H1 (cell line): ENCODE data around the gene FICD. TPM values are rescaled to one million over a fixed set of nuclear protein-coding genes. Genes with fewer than 3 reads are reported as not detected.

ENCODE experiments used
- CTCF ChIA-PET: fragments of 300-600 bp; sonication (Branson Sonifier 250); formaldehyde crosslinking; loops from one replicate; lab custom pipeline; 2021; ENCODE audit not compliant: partially characterized antibody; lab: Charles Lee
- POLR2A ChIA-PET: fragments of 300-600 bp; sonication (Branson Sonifier 250); formaldehyde crosslinking; loops from one replicate; lab custom pipeline; 2021; ENCODE audit warnings: inconsistent platforms; ENCODE audit not compliant: partially characterized antibody; lab: Charles Lee
- DNase-seq, 2 experiments: peaks; one replicate each; pipeline versions ENCODE4 v3.0.0 to v3.0.0-alpha.2; 2010 to 2022; ENCODE audit warnings: low spot score in 2 of 2, low read depth in 1 of 2, mixed read lengths in 1 of 2
- FAIRE-seq: peaks from 2 replicates; lab custom pipeline; 2011; peaks lifted over from hg19 to GRCh38; lab: Jason Lieb, UNC
- H2AFZ ChIP-seq: 2 replicates; pipeline ENCODE4 v1.8.1; 2012; ENCODE audit warnings: low read length, inconsistent platforms
- H2AK5ac ChIP-seq: 2 replicates; pipeline ENCODE4 v1.6.1; 2013; ENCODE audit warnings: low read depth, low read length
- H2BK120ac ChIP-seq: replicated peaks from 2 replicates; pipeline ENCODE3; 2013; ENCODE audit warnings: low read depth, low read length, inconsistent platforms
- H2BK12ac ChIP-seq: 2 replicates; pipeline ENCODE4 v1.6.1; 2013; ENCODE audit warnings: low read depth, low read length
- H2BK15ac ChIP-seq: 2 replicates; pipeline ENCODE4 v1.6.1; 2013; ENCODE audit warnings: low read length
- H2BK20ac ChIP-seq: 2 replicates; pipeline ENCODE4 v1.6.1; 2013; ENCODE audit warnings: low read length
- H2BK5ac ChIP-seq: 2 replicates; pipeline ENCODE4 v1.6.1; 2013; ENCODE audit warnings: low read depth, low read length
- H3K14ac ChIP-seq: 2 replicates; pipeline ENCODE4 v1.6.1; 2013; ENCODE audit warnings: inconsistent platforms; ENCODE audit not compliant: insufficient read length
- H3K18ac ChIP-seq: 2 replicates; pipeline ENCODE4 v1.6.1; 2013; ENCODE audit warnings: low read length; ENCODE audit errors: extremely low read depth
- H3K23ac ChIP-seq: 2 replicates; pipeline ENCODE4 v1.6.1; 2013; ENCODE audit warnings: inconsistent platforms; ENCODE audit not compliant: insufficient read length
- H3K23me2 ChIP-seq: 2 replicates; pipeline ENCODE4 v1.6.1; 2013; ENCODE audit warnings: low read depth, low read length
- H3K27ac ChIP-seq: 2 replicates; pipeline ENCODE4 v1.6.1; 2011; ENCODE audit warnings: low read depth, low read length, inconsistent platforms
- H3K27me3 ChIP-seq, 4 experiments: replicated peaks in 1 of 4; 1 replicate in 1 of 4; 2 replicates in 3 of 4; pipeline versions ENCODE4 v1.6.1 to v1.8.1; 2011 to 2013; ENCODE audit warnings: low read length in 3 of 4, mild to moderate bottlenecking in 3 of 4, inconsistent platforms in 2 of 4, mixed read lengths in 2 of 4, moderate library complexity in 1 of 4; ENCODE audit not compliant: control insufficient read depth in 3 of 4, insufficient read depth in 3 of 4; ENCODE audit errors: extremely low read depth in 1 of 4
- H3K36me3 ChIP-seq, 4 experiments: 2 replicates each; pipeline versions ENCODE4 v1.6.1 to v1.8.1; 2011 to 2013; ENCODE audit warnings: mild to moderate bottlenecking in 4 of 4, low read length in 3 of 4, moderate library complexity in 2 of 4, control low read depth in 1 of 4, inconsistent platforms in 1 of 4; ENCODE audit not compliant: insufficient read depth in 4 of 4, control insufficient read depth in 2 of 4
- H3K4ac ChIP-seq: replicated peaks from 2 replicates; pipeline ENCODE3; 2013; ENCODE audit warnings: low read length, low read depth, mixed read lengths, inconsistent platforms; ENCODE audit not compliant: insufficient read length
- H3K4me1 ChIP-seq, 4 experiments: replicated peaks in 1 of 4; 1 replicate in 1 of 4; 2 replicates in 3 of 4; pipeline versions ENCODE4 v1.6.1 to v1.8.1; 2011 to 2013; ENCODE audit warnings: low read length in 3 of 4, inconsistent platforms in 2 of 4, mixed read lengths in 1 of 4; ENCODE audit not compliant: insufficient read depth in 4 of 4, control insufficient read depth in 3 of 4
- H3K4me2 ChIP-seq, 2 experiments: 2 replicates each; pipeline versions ENCODE4 v1.6.1 to v1.8.1; 2011 to 2013; ENCODE audit warnings: low read depth in 2 of 2, low read length in 2 of 2, control low read depth in 1 of 2, inconsistent platforms in 1 of 2, mild to moderate bottlenecking in 1 of 2; ENCODE audit not compliant: insufficient read depth in 1 of 2
- H3K4me3 ChIP-seq, 4 experiments: fragments of 200-600, 300-600 bp in 1 of 4; sonication (generic), shearing (Covaris generic), sonication (Bioruptor Twin) in 1 of 4; 2 replicates each; pipeline versions ENCODE4 v1.5.1 to v1.8.1; 2011 to 2016; ENCODE audit warnings: low read length in 4 of 4, low read depth in 3 of 4, control low read depth in 2 of 4, inconsistent platforms in 2 of 4, mild to moderate bottlenecking in 2 of 4, mixed read lengths in 1 of 4, moderate library complexity in 1 of 4; ENCODE audit not compliant: insufficient read depth in 2 of 4; ENCODE audit errors: extremely low read depth in 1 of 4
- H3K56ac ChIP-seq: replicated peaks from 2 replicates; pipeline ENCODE3; 2013; ENCODE audit warnings: low read depth, mild to moderate bottlenecking, mixed read lengths, low read length, inconsistent platforms; ENCODE audit not compliant: insufficient read length
- H3K79me1 ChIP-seq: 2 replicates; pipeline ENCODE4 v1.6.1; 2013; ENCODE audit warnings: low read depth, low read length, control low read depth
- H3K79me2 ChIP-seq, 2 experiments: 2 replicates each; pipeline versions ENCODE4 v1.6.1 to v1.8.1; 2012 to 2013; ENCODE audit warnings: low read length in 2 of 2, mild to moderate bottlenecking in 2 of 2, inconsistent platforms in 1 of 2; ENCODE audit not compliant: insufficient read depth in 2 of 2, control insufficient read depth in 1 of 2
- H3K9ac ChIP-seq, 4 experiments: replicated peaks in 1 of 4; 1 replicate in 1 of 4; 2 replicates in 3 of 4; pipeline versions ENCODE4 v1.6.1 to v1.8.1; 2011 to 2013; ENCODE audit warnings: low read depth in 3 of 4, low read length in 3 of 4, control low read depth in 2 of 4, mild to moderate bottlenecking in 2 of 4, moderate library complexity in 2 of 4, inconsistent platforms in 1 of 4; ENCODE audit errors: extremely low read depth in 1 of 4
- H3K9me3 ChIP-seq, 2 experiments: 2 replicates each; pipeline versions ENCODE4 v1.6.1 to v1.8.1; 2012 to 2013; ENCODE audit warnings: mild to moderate bottlenecking in 2 of 2, moderate library complexity in 2 of 2, control low read depth in 1 of 2, inconsistent platforms in 1 of 2, low read depth in 1 of 2, low read length in 1 of 2, mixed read lengths in 1 of 2; ENCODE audit not compliant: insufficient read depth in 2 of 2
- H4K20me1 ChIP-seq, 2 experiments: replicated peaks in 1 of 2; 2 replicates each; pipeline versions ENCODE3 to v1.8.1; 2011 to 2013; ENCODE audit warnings: inconsistent platforms in 2 of 2, low read length in 2 of 2, mild to moderate bottlenecking in 1 of 2; ENCODE audit not compliant: insufficient read depth in 2 of 2, control insufficient read depth in 1 of 2
- H4K5ac ChIP-seq: 2 replicates; pipeline ENCODE4 v1.6.1; 2013; ENCODE audit warnings: low read length, low read depth, mixed read lengths, inconsistent platforms; ENCODE audit not compliant: insufficient read length
- H4K8ac ChIP-seq: 2 replicates; pipeline ENCODE4 v1.8.0; 2013; ENCODE audit warnings: mild to moderate bottlenecking, moderate library complexity, low read length, inconsistent platforms; ENCODE audit not compliant: insufficient read depth; ENCODE audit errors: extremely low read depth
- H4K91ac ChIP-seq: replicated peaks from 2 replicates; pipeline ENCODE3; 2013; ENCODE audit warnings: low read length, mixed read lengths, inconsistent platforms; ENCODE audit not compliant: insufficient read length
- BCL11A ChIP-seq, 2 experiments: IDR thresholded peaks; one replicate each; pipeline ENCODE4 v1.6.1; 2011; ENCODE audit warnings: low read depth in 2 of 2, low read length in 2 of 2, mild to moderate bottlenecking in 2 of 2
- CHD2 ChIP-seq: IDR thresholded peaks from 2 replicates; pipeline ENCODE4 v1.6.1; 2012; ENCODE audit warnings: low read length, improper control_type of control experiment
- CREB1 ChIP-seq: IDR thresholded peaks from 2 replicates; pipeline ENCODE4 v1.6.1; 2012; ENCODE audit warnings: inconsistent platforms
- GTF2F1 ChIP-seq: IDR thresholded peaks from 2 replicates; pipeline ENCODE4 v1.6.1; 2012; ENCODE audit warnings: low read depth, low read length, improper control_type of control experiment, borderline replicate concordance
- NRF1 ChIP-seq: IDR thresholded peaks from 2 replicates; pipeline ENCODE4 v1.6.1; 2011; ENCODE audit warnings: mild to moderate bottlenecking, low read depth, low read length, improper control_type of control experiment
- POU5F1 ChIP-seq: IDR thresholded peaks from 2 replicates; pipeline ENCODE4 v1.6.1; 2011; ENCODE audit warnings: low read depth, mild to moderate bottlenecking, low read length, moderate library complexity
- RAD21 ChIP-seq, 2 experiments: IDR thresholded peaks in 1 of 2; conservative IDR thresholded peaks in 1 of 2; 2 replicates each; pipeline ENCODE4 v1.6.1; 2011; ENCODE audit warnings: low read depth in 2 of 2, low read length in 2 of 2, improper control_type of control experiment in 1 of 2, inconsistent platforms in 1 of 2, mild to moderate bottlenecking in 1 of 2, moderate library complexity in 1 of 2
- RFX5 ChIP-seq: IDR thresholded peaks from 2 replicates; pipeline ENCODE4 v1.6.1; 2011; ENCODE audit warnings: low read depth, low read length, improper control_type of control experiment, borderline replicate concordance
- SAP30 ChIP-seq: fragments of 300-600 bp; sonication (generic); IDR thresholded peaks from 2 replicates; pipeline ENCODE4 v1.7.1; 2012; ENCODE audit warnings: low read length, moderate library complexity, mild to moderate bottlenecking, inconsistent platforms; ENCODE audit not compliant: insufficient read depth, insufficient replicate concordance
- SIN3A ChIP-seq, 2 experiments: IDR thresholded peaks in 1 of 2; conservative IDR thresholded peaks in 1 of 2; 2 replicates each; pipeline ENCODE4 v1.6.1; 2011 to 2012; ENCODE audit warnings: low read length in 2 of 2, improper control_type of control experiment in 1 of 2, low read depth in 1 of 2, mild to moderate bottlenecking in 1 of 2
- SP1 ChIP-seq: IDR thresholded peaks from 2 replicates; pipeline ENCODE4 v1.6.1; 2011; ENCODE audit warnings: low read depth, low read length
- SUZ12 ChIP-seq: fragments of 200-600 bp; sonication (generic); IDR thresholded peaks from 2 replicates; pipeline ENCODE4 v1.6.1; 2012; ENCODE audit warnings: mild to moderate bottlenecking, inconsistent platforms, low read length, moderate library complexity, mixed read lengths
- TAF7 ChIP-seq: optimal IDR thresholded peaks from 2 replicates; pipeline ENCODE3; 2011; ENCODE audit warnings: low read depth, mild to moderate bottlenecking, inconsistent platforms, low read length, moderate library complexity, borderline replicate concordance
- WGBS, 2 experiments: shearing (Covaris generic) in 1 of 2; methylation state at CpG; one replicate each; pipeline versions ENCODE4 v1.1.6 to v1.1.7; 2013 to 2015; ENCODE audit warnings: low lambda C conversion rate in 2 of 2, mixed read lengths in 2 of 2, inconsistent platforms in 1 of 2, low coverage in 1 of 2, missing lambda C conversion rate in 1 of 2; ENCODE audit not compliant: insufficient replicate concordance in 2 of 2, insufficient coverage in 1 of 2, insufficient read length in 1 of 2; ENCODE audit errors: extremely low coverage in 1 of 2, missing lambda C conversion rate in 1 of 2; 5-methylcytosine and 5-hydroxymethylcytosine counted together
- polyA plus RNA-seq, 7 experiments: library from polyadenylated mRNA; depleted of rRNA in 3 of 7; stranded (reverse) in 5 of 7; unstranded in 2 of 7; fragments of >200 nt in 5 of 7; fragments of 200-250 nt in 2 of 7; gene quantifications; 1 replicate in 5 of 7; 2 replicates in 1 of 7; 4 replicates in 1 of 7; pipeline versions ENCODE4 v1.2.1 to v1.2.3, GENCODE V29; 2011 to 2013; ENCODE audit warnings: missing spikeins in 2 of 7, mixed read lengths in 2 of 7
- total RNA-seq: library from RNA; stranded (reverse); fragmentation: NEBNext Ultra II Directional; extraction: Animal tissue kit (Norgen Biotek cat#: 25700); gene quantifications from 2 replicates; pipeline ENCODE4 v1.2.1, GENCODE V29; 2021
- TF ChIP-seq, protein P1 (sequence below): IDR thresholded peaks from 2 replicates; pipeline ENCODE4 v1.6.1; 2012; ENCODE audit warnings: inconsistent platforms

Gene FICD
- total and polyA plus RNA-seq, 2 of the 8 experiments (the other 6 are each of a cell fraction or from before 2014, with no cell fraction given): 2.2 to 6.0 TPM

GRCh38 chr12:108551535-108551934 is 36.5 kb downstream of the FICD start:
- POLR2A ChIA-PET: interaction anchor here (6.1 kb wide), 1 partner anchor 10 kb away, joined by 40 read pairs; the partner anchor contains the start of genes ISCU and SART3
- no peak overlapping the region for H2AFZ ChIP-seq
- no peak overlapping the region for H3K4me2 ChIP-seq
- peaks cover 6 to 20% of the 10 kb centered on the region in 2 experiments for H4K20me1 ChIP-seq
- no peaks in the 10 kb centered on the region for H3K4me1 ChIP-seq
- no peak overlapping the region for H3K9ac ChIP-seq
- H2BK12ac ChIP-seq: no peak overlapping the region
- no peak overlapping the region for H2BK15ac ChIP-seq
- no peak for DNase-seq
- H3K79me1 ChIP-seq: peaks cover 1% of the 10 kb centered on the region; the same call in 1 of the 2 replicates
- CTCF ChIA-PET: no interaction called here
- H3K23me2 ChIP-seq: no peaks in the 10 kb centered on the region
- H3K56ac ChIP-seq: no peak overlapping the region
- peaks cover 8 to 31% (median 21%) of the 10 kb centered on the region in 4 experiments for H3K36me3 ChIP-seq
- H3K9me3 ChIP-seq: no peaks in the 10 kb centered on the region
- no peak overlapping the region for H3K18ac ChIP-seq
- no peak overlapping the region for H3K23ac ChIP-seq
- FAIRE-seq: no peak
- H4K5ac ChIP-seq: no peak overlapping the region
- peaks cover 21 to 89% of the 10 kb centered on the region in 2 experiments for H3K79me2 ChIP-seq
- H2AK5ac ChIP-seq: no peak overlapping the region
- no peak overlapping the region for H3K27ac ChIP-seq
- no peak overlapping the region for H2BK120ac ChIP-seq
- H2BK5ac ChIP-seq: no peak overlapping the region
- 91% methylated on average over 5 of the region's 5 CpGs; no CpG with 5 or more reads in 1 of the 2 experiments for WGBS, 2 experiments
- H3K27me3 ChIP-seq: no peaks in the 10 kb centered on the region
- no peak overlapping the region for H2BK20ac ChIP-seq
- H4K91ac ChIP-seq: no peak overlapping the region
- H3K4ac ChIP-seq: no peak overlapping the region
- H3K14ac ChIP-seq: no peak overlapping the region
- no peak overlapping the region for H4K8ac ChIP-seq
- H3K4me3 ChIP-seq: no peak overlapping the region
- no peak for TF ChIP-seq RAD21 (IDR thresholded peaks at IDR 0.05 in 1 of 2, conservative IDR thresholded peaks at IDR 0.05 in 1 of 2; ENCODE audit: low read depth in 2 of 2, low read length in 2 of 2)
- no peak for TF ChIP-seq SAP30
- TF ChIP-seq CHD2: no peak
- no peak for TF ChIP-seq POU5F1
- TF ChIP-seq GTF2F1: no peak
- no peak for TF ChIP-seq RFX5
- TF ChIP-seq BCL11A (IDR thresholded peaks at IDR 0.05; ENCODE audit: low read depth in 2 of 2, low read length in 2 of 2): no peak
- TF ChIP-seq SUZ12: no peak
- TF ChIP-seq CREB1: no peak
- TF ChIP-seq SP1: no peak
- TF ChIP-seq, protein P1, sequence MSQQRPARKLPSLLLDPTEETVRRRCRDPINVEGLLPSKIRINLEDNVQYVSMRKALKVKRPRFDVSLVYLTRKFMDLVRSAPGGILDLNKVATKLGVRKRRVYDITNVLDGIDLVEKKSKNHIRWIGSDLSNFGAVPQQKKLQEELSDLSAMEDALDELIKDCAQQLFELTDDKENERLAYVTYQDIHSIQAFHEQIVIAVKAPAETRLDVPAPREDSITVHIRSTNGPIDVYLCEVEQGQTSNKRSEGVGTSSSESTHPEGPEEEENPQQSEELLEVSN: no peak
- no peak for TF ChIP-seq NRF1
- no peak for TF ChIP-seq TAF7
- no peak for TF ChIP-seq SIN3A (conservative IDR thresholded peaks at IDR 0.05 in 1 of 2, IDR thresholded peaks at IDR 0.05 in 1 of 2; ENCODE audit: low read depth in 1 of 2, low read length in 2 of 2)
